Neuronal stem cell (in vitro differentiated cells): ENCODE results near the gene PVALB.
"Not testable (repeated sequence)": the region's sequence is repeated elsewhere in the genome, so short reads cannot be mapped to it uniquely, and the experiment has no call there.

Source experiments
- DNase-seq: peaks from one replicate; pipeline ENCODE4 v3.0.0-alpha.2; 2013; ENCODE audit warnings: low spot score
- H2AFZ ChIP-seq: one replicate; pipeline ENCODE4 v1.6.1; 2013; ENCODE audit warnings: mild to moderate bottlenecking, low read length, inconsistent platforms
- H2AK5ac ChIP-seq: 2 replicates; pipeline ENCODE4 v1.6.1; 2013; ENCODE audit warnings: low read depth, mild to moderate bottlenecking, inconsistent platforms, low read length, moderate library complexity, mixed read lengths
- H2BK120ac ChIP-seq: 2 replicates; pipeline ENCODE4 v1.6.1; 2013; ENCODE audit warnings: low read depth, mild to moderate bottlenecking, inconsistent platforms, low read length, moderate library complexity, mixed read lengths
- H2BK12ac ChIP-seq: one replicate; pipeline ENCODE4 v1.6.1; 2013; ENCODE audit warnings: low read length, inconsistent platforms
- H2BK15ac ChIP-seq: 2 replicates; pipeline ENCODE4 v1.6.1; 2013; ENCODE audit warnings: mild to moderate bottlenecking, low read length, inconsistent platforms, mixed read lengths
- H2BK5ac ChIP-seq: one replicate; pipeline ENCODE4 v1.6.1; 2013; ENCODE audit warnings: inconsistent platforms, mild to moderate bottlenecking, low read length, moderate library complexity
- H3K14ac ChIP-seq: one replicate; pipeline ENCODE4 v1.6.1; 2013; ENCODE audit warnings: low read length, inconsistent platforms
- H3K18ac ChIP-seq: 2 replicates; pipeline ENCODE4 v1.6.1; 2013; ENCODE audit warnings: low read length, inconsistent platforms
- H3K23ac ChIP-seq: 2 replicates; pipeline ENCODE4 v1.6.1; 2013; ENCODE audit warnings: low read depth, mild to moderate bottlenecking, mixed read lengths, low read length, inconsistent platforms; ENCODE audit not compliant: poor library complexity
- H3K27ac ChIP-seq: replicated peaks from 3 replicates; pipeline ENCODE4 v1.5.1; 2013; ENCODE audit warnings: low read length, inconsistent platforms
- H3K27me3 ChIP-seq, 3 experiments: 2 replicates each; pipeline ENCODE4 v1.6.1; 2013; ENCODE audit warnings: low read length in 3 of 3, mild to moderate bottlenecking in 2 of 3, inconsistent platforms in 1 of 3, low read depth in 1 of 3, mixed read lengths in 1 of 3, moderate library complexity in 1 of 3; ENCODE audit not compliant: control insufficient read depth in 3 of 3, insufficient read depth in 3 of 3
- H3K36me3 ChIP-seq, 2 donors: replicated peaks in 1 of 2; 2 replicates each; pipeline ENCODE4 v1.6.1; 2013; ENCODE audit warnings: low read length in 2 of 2; ENCODE audit not compliant: control insufficient read depth in 2 of 2, insufficient read depth in 2 of 2
- H3K4ac ChIP-seq: 2 replicates; pipeline ENCODE4 v1.6.1; 2013; ENCODE audit warnings: inconsistent platforms, mild to moderate bottlenecking, low read length, moderate library complexity
- H3K4me1 ChIP-seq, 2 donors: 1 replicate in 1 of 2; 2 replicates in 1 of 2; pipeline ENCODE4 v1.6.1; 2013; ENCODE audit warnings: low read length in 2 of 2, low read depth in 1 of 2; ENCODE audit not compliant: control insufficient read depth in 2 of 2, insufficient read depth in 1 of 2
- H3K4me2 ChIP-seq: one replicate; pipeline ENCODE4 v1.6.1; 2013; ENCODE audit warnings: mild to moderate bottlenecking, low read length, inconsistent platforms; ENCODE audit not compliant: insufficient read depth, poor library complexity, severe bottlenecking
- H3K4me3 ChIP-seq, 2 donors: 2 replicates each; pipeline ENCODE4 v1.5.1; 2013; ENCODE audit warnings: low read length in 2 of 2, mild to moderate bottlenecking in 2 of 2, inconsistent platforms in 1 of 2, moderate library complexity in 1 of 2
- H3K79me1 ChIP-seq: one replicate; pipeline ENCODE4 v1.6.1; 2013; ENCODE audit warnings: low read depth, mild to moderate bottlenecking, inconsistent platforms, low read length, moderate library complexity
- H3K9ac ChIP-seq: one replicate; pipeline ENCODE4 v1.6.1; 2013; ENCODE audit warnings: mild to moderate bottlenecking, low read depth, low read length, inconsistent platforms; ENCODE audit not compliant: poor library complexity
- H3K9me3 ChIP-seq, 2 donors: replicated peaks in 1 of 2; 2 replicates each; pipeline versions ENCODE3 to v1.6.1; 2013; ENCODE audit warnings: low read length in 2 of 2, mild to moderate bottlenecking in 2 of 2, inconsistent platforms in 1 of 2, low read depth in 1 of 2, mixed read lengths in 1 of 2, moderate library complexity in 1 of 2; ENCODE audit not compliant: control insufficient read depth in 2 of 2, insufficient read depth in 1 of 2
- H4K8ac ChIP-seq: one replicate; pipeline ENCODE4 v1.6.1; 2013; ENCODE audit warnings: low read depth, mild to moderate bottlenecking, inconsistent platforms, low read length, moderate library complexity
- H4K91ac ChIP-seq: one replicate; pipeline ENCODE4 v1.6.1; 2013; ENCODE audit warnings: low read length, low read depth, mild to moderate bottlenecking, inconsistent platforms; ENCODE audit not compliant: poor library complexity
- WGBS, 2 donors: extraction: QIAGEN DNeasy Blood & Tissue Kit; methylation state at CpG; one replicate each; pipeline ENCODE4 v1.1.7; 2013; ENCODE audit warnings: missing lambda C conversion rate in 2 of 2, mixed read lengths in 1 of 2; ENCODE audit not compliant: insufficient read length in 2 of 2, insufficient replicate concordance in 1 of 2; ENCODE audit errors: extremely low coverage in 2 of 2; 5-methylcytosine and 5-hydroxymethylcytosine counted together

The PVALB gene

GRCh38 chr22:36756031-36756430 lies 60.8 kb downstream of the PVALB start:
- no peak overlapping the region for H4K8ac ChIP-seq
- no peak overlapping the region for H3K4me2 ChIP-seq
- no peak overlapping the region for H2AK5ac ChIP-seq
- no peaks in the 10 kb centered on the region for H3K4me1 ChIP-seq
- H4K91ac ChIP-seq = peak overlapping the region; percentile 4
- H3K4ac ChIP-seq = no peak overlapping the region
- no peak overlapping the region for H3K9ac ChIP-seq
- peaks cover 2% of the 10 kb centered on the region for H3K79me1 ChIP-seq
- no peak overlapping the region for H3K18ac ChIP-seq
- no peak overlapping the region for H2BK12ac ChIP-seq
- no peak overlapping the region for H2AFZ ChIP-seq
- H3K14ac ChIP-seq = no peak overlapping the region
- H3K4me3 ChIP-seq = no peak overlapping the region
- H3K36me3 ChIP-seq = peaks cover 0 to 8% of the 10 kb centered on the region in 2 donors
- H3K27ac ChIP-seq = no peak overlapping the region
- no peak overlapping the region for H2BK120ac ChIP-seq
- H2BK15ac ChIP-seq = no peak overlapping the region
- H3K23ac ChIP-seq = peak overlapping the region; percentile 25
- H2BK5ac ChIP-seq = no peak overlapping the region
- H3K27me3 ChIP-seq = peaks cover 0 to 23% (median 2%) of the 10 kb centered on the region in 3 experiments
- WGBS, 2 donors = no CpG with 5 or more reads among the region's 7 CpGs
- H3K9me3 ChIP-seq = no peaks in the 10 kb centered on the region
- no peak for DNase-seq

- no peak overlapping the region for H3K18ac ChIP-seq
- H3K27ac ChIP-seq = no peak overlapping the region
- no peaks in the 10 kb centered on the region for H3K9me3 ChIP-seq
- no peak overlapping the region for H3K4me2 ChIP-seq
- no peak overlapping the region for H2AK5ac ChIP-seq
- no peak overlapping the region for H4K91ac ChIP-seq
- H3K27me3 ChIP-seq = peaks cover 0 to 23% (median 2%) of the 10 kb centered on the region in 3 experiments
- H3K36me3 ChIP-seq = peaks cover 0 to under 1% of the 10 kb centered on the region in 2 donors
- H3K4ac ChIP-seq = no peak overlapping the region
- H2BK5ac ChIP-seq = no peak overlapping the region
- H3K14ac ChIP-seq = no peak overlapping the region
- H3K9ac ChIP-seq = no peak overlapping the region
- H2BK120ac ChIP-seq = no peak overlapping the region
- no peak overlapping the region for H2BK15ac ChIP-seq
- no peak for DNase-seq
- no CpG with 5 or more reads among the region's 6 CpGs for WGBS, 2 donors
- peaks cover 2% of the 10 kb centered on the region for H3K79me1 ChIP-seq
- no peak overlapping the region for H3K23ac ChIP-seq
- no peak overlapping the region for H2AFZ ChIP-seq
- no peak overlapping the region for H3K4me3 ChIP-seq
- H3K4me1 ChIP-seq = no peaks in the 10 kb centered on the region
- H4K8ac ChIP-seq = no peak overlapping the region
- H2BK12ac ChIP-seq = no peak overlapping the region
These were observed 61.5 kb downstream of the PVALB start for GRCh38 chr22:36755316-36755715.

GRCh38 chr22:36754881-36755280 lies 62.0 kb downstream of the PVALB start:
- not testable (repeated sequence) for H2BK120ac ChIP-seq, H3K4me3 ChIP-seq, DNase-seq, H3K79me1 ChIP-seq, H3K4me2 ChIP-seq, H3K4ac ChIP-seq, H3K27ac ChIP-seq, H2BK15ac ChIP-seq, H3K23ac ChIP-seq, H2BK12ac ChIP-seq, H3K9ac ChIP-seq, H3K14ac ChIP-seq, H4K91ac ChIP-seq, H3K9me3 ChIP-seq, H4K8ac ChIP-seq, H3K18ac ChIP-seq, H3K36me3 ChIP-seq, H2BK5ac ChIP-seq, H2AFZ ChIP-seq, H2AK5ac ChIP-seq, H3K4me1 ChIP-seq
- no CpG with 5 or more reads among the region's 9 CpGs for WGBS, 2 donors
- peaks cover 0 to 23% (median 2%) of the 10 kb centered on the region in 3 experiments for H3K27me3 ChIP-seq

GRCh38 chr22:36753916-36754315 lies 62.9 kb downstream of the PVALB start:
- Histone ChIP-seq H3K14ac (no peak overlapping the region), H3K4ac (no peak overlapping the region), H2BK15ac (no peak overlapping the region), H2BK5ac (no peak overlapping the region), H3K27ac (no peak overlapping the region), H2AFZ (no peak overlapping the region), H3K4me3 (no peak overlapping the region), H3K27me3 (peaks cover 0 to 23% (median 2%) of the 10 kb centered on the region in 3 experiments), H3K23ac (no peak overlapping the region), H4K8ac (no peak overlapping the region), H3K9me3 (no peaks in the 10 kb centered on the region), H3K4me1 (no peaks in the 10 kb centered on the region), H3K18ac (no peak overlapping the region), H3K4me2 (no peak overlapping the region), H2AK5ac (no peak overlapping the region), H2BK120ac (no peak overlapping the region), H3K36me3 (no peaks in the 10 kb centered on the region), H2BK12ac (no peak overlapping the region), H4K91ac (no peak overlapping the region), H3K9ac (no peak overlapping the region), H3K79me1 (peaks cover 2% of the 10 kb centered on the region)
- DNase-seq = no peak
- WGBS, 2 donors = no CpG with 5 or more reads among the region's 12 CpGs
